HG02763 (cell line): Measurements from ENCODE around the gene IL16.
"Not testable (repeated sequence)": the region's sequence is repeated elsewhere in the genome, so short reads cannot be mapped to it uniquely, and the experiment has no call there.

Experiments used
- ATAC-seq: cut with Tn5 transposase; IDR thresholded peaks from one replicate; pipeline ENCODE4 v1.9.1; 2021; ENCODE audit warnings: mild to moderate bottlenecking, moderate library complexity; ENCODE audit not compliant: unreplicated experiment

IL16 gene

DNA sequence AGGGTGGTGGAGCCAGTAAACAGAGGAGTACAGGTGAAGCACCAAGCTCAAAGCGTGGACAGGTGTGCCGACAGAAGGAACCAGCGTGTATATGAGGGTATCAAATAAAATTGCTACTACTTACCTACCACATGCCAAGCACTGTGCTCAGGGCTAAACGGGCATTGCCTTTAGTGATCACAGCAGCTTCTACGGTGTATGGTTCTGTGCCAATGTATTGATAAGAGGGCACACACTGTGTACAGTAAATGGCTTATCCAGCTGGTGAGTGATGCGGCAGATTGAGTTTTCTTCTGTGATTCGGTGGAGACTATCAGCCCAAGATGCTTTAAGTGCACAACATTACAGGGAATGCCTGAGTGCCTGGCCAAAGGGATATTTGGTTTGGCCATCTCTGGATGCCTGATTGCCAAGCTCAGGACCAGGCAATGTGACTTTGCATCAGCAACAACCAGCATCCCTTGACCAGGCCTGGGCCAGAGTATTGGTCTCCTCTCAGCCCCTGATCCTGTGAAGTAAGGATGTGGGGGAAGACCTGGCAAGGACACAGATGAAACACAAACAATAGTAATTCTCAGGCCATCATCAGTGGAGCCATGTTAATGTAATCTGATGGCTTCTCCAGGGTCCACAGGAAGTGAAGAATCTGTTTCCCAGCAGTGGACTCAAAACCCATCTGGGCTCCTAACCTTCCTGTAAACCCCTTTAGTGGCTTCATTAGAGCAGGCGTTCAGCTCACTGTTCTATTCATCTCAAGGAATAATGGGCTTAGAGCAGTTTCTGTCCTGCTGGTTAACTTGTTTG lies 113.2 kb downstream of the IL16 start:
- ATAC-seq: no peak

DNA sequence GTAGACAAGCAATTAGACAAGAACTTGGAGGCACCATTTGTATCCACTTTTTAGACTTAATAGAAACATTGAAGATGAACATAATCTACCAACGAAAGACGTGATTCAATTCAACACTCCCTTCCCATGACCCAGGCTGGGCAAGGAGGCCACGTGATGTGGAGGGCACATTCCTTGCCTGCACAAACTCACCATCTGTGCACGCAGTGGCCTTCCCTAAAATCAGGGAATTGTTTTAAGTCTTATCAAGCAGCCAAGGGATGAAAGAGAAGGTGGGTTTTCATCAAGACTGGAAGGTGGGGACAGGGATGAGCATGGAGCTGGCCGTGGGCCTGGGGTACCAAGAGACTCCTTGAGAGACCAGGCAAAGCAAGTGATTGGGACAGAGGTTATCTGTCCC lies 113.8 kb downstream of the IL16 start:
- no peak for ATAC-seq

DNA sequence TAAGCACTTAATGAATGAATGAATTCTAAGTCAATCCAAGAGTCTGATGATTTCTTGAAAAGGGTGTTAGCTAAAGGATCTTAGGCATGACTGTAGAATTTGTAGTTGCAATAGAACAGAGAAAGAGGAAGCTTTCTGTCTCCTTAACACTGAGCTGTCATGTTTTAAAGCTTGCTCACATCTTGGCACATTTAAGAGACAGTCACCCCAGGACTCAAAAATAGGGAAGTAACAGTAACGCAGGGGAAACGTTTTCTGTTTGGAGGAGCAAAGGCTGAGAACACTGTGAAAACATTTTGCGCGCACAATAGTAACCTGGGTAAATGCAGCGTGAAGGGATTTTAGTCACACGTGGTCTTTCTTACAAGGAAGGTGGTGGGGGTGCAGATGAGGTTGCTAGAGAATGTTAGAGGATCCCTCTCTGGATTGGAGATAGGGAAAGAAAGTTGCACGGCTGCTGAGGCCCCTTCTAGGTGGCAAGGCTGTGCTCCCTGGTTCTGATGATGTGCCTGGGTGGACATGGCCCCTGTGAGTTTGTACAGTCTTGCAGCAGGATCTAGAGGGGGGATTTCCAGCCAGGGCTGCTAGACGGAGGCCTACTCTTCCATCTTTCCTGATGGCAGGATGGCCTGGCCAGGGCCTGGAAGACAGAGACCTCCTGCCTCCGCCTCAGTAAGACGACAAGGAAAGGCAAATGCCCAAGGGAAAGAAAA lies 115.2 kb downstream of the IL16 start:
- ATAC-seq: no peak

DNA sequence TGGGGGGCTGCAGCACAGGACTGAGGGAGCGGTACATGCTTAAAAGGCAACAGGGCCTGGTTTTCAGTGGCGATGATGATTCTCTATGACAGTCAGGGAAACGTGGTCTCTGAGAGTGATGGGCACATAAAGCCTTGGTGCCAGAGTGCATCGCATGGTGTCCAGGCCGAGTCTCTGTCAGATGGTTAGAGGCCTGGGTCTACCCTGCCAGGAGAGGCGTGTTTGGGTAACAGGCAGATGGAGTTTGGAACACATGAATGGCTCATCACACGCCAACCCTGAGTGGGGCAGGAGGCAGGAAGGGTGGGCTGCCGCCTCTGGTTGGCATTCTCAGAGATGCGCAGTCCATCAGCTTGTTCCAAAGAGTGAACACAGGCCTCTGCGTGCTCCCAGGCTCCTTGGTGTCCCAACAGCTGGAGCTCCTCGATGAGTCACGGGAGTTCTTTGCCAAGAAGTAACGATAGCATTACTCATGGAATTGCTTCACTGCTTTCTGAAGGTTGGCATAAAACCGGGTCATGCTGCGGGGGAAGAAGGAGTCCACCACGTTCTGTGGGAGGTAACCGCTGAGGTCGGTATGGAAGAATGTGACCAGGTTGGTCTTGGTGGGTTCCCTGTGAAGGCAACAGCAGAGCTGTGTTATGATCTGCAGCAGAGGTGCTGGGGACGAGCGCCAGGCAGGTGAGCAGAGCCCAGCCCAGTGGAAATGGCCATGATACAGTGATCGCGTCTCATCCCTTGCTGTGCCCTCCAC lies 116.3 kb downstream of the IL16 start:
- ATAC-seq: no peak

DNA sequence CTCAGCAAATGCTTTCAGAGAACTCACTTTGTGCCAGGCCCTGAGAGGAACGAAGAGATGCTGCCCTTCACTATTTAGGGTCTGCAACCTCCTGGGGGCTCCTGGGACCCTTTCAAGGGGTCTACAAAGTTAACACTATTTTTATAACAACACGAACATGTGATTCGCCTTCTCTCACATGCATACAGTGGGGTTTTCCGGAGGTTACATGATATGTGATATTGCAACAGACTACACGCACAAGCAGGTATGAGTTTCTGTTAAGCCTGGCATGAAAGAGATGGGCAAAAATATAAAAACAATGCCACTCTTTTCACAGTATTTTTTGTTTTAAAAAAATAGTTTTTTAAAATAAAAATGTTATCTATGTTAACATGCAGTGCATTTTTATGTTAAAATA lies 117.0 kb downstream of the IL16 start:
- no peak for ATAC-seq

DNA sequence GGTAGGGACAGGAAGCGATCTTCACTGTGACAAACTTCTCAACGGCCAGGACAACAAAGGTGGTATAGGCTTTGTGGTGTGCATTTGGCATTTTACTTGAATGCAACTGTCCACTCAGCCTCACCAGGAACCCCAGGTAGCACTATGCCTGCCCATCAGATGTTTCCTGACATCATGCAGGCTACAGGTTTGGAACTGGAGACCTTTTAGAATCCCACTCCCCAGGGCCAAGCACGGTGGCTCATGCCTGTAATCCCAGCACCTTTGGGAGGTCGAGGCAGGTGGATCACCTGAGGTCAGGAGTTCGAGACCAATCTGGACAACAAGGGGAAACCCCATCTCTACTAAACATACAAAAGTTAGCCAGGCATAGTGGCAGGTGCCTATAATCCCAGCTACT lies 117.7 kb downstream of the IL16 start:
- ATAC-seq: no peak

DNA sequence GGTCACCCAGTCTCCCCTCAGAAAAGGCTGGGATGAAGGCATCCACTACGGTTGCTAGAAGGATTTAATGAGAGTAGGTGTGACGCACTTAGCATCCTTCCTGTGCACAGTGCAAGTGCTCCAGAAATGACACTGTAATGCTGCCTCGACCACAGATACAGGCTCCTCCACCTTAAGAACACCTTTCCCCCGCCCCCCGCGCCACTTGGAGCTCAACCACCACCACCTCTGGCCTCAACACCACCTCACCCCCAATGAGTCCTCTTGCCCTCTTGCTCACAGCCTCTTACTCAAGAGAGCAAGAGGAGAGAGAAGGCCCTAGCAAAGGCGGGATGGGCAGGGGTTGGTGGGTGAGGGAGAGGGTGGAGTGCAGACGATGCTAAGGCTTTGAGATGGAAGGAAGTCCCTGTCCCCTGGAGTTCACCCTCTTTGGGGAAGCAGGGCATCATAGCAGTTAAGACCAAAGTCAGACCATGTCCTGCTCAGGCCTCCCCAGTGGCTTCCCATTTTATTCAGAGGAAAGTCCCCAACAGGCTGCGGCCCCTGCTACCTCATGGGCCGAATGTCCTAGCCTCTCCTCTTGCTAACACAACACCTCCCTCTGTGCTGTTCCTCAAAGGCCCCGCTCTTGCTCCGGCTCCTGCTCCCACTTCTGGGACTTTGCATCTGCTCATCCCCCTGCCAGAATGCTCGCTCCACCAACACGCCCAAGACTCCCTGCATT lies 118.9 kb downstream of the IL16 start:
- no peak for ATAC-seq

DNA sequence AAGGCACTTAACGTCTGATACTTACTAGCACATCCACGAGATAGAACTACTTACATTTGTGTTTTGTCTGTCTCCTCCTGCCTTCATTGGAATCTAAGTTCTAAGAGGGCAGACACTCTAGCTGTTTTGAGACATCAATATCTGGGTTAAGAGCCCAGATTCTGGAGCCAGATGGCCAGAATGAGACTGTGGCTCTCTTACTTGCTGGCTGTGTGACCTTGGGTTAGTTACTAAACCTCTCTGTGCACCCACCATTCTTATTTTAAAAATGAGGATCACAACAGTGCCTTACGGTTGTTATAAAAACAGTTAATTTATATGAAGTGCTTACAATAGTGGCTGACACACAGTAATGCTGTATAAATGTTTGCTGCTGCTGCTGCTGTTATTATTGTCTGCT lies 119.6 kb downstream of the IL16 start:
- ATAC-seq: no peak

DNA sequence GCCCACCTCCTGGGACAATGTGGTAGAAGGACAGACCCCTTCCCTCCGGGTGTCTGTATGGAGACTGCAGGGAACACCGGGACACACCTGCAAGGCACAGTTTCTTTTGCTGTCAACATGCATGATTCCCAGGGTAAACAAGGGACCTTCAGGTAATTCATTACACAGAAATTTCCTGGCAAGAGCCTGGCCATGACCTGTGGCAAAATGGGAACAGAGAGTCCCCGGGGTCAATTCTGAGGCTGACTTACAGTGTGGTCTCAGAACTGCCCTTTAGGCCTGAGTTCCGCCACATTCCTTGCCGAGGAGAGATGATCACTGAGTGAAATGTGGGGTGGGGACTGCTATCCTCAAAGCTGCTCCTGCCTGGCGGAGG lies 121.0 kb downstream of the IL16 start:
- no peak for ATAC-seq

DNA sequence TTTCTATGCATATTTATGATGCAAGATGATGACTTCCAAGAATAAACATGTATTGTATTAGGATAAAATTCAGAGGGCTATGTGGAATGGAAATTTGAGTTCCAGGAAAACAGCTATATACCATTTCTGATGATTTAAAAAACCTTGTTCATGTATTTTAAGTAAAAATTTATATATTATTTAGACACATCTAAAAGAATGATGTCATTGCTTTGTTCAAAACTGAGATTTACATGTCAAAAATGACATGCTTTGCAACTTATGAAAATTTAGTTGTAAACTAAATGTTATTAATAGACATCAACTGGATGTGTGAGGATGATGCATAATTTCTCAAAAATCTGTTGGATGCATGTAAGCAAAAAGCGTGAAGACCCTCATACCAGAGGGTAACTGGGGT lies 125.0 kb downstream of the IL16 start:
- ATAC-seq: no peak

DNA sequence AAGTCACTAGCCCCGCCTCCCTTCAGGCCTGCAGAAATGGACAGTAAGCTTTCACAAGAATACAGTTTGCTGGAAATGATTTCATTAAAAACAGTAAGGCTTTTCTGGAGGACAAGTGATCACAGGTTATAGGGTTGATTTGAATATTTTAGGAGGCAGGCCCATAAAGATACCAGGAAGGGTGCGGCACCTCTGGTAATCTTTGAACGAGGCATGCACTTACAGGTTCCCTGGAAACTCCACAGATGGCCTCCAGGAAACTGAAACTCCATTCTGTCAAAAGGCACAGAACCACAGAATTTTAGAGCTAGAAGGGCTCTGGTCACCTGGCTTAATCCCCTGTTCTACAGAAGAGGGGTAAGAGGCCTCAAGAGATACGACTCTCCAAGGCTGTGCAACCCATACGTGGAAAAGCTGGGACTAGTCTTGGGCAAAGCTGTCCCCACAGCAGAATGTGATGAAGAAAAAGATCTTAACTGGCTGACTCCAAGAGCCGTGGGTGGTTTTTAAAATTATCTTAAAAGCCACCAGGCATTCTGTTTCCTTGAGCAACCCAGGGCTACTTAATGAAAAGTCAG lies 126.1 kb downstream of the IL16 start:
- no peak for ATAC-seq

DNA sequence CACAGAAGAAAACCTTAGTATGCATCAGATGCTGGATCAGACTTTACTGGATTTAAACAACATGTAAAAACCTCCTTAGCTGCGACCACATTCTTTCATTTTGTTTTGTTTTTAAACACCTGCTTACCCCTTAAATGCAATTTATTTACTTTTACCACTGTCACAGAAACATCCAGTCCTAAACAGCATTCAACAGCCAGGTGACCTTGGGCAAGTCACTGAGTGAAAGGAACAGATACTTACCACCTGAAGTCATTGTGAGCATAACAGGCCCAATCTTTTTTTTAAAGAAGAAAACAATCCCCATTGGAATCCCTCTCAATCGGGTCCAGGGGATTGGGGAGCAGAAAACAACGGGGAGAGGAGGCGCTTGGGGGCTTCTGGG lies 126.9 kb downstream of the IL16 start:
- ATAC-seq: no peak

DNA sequence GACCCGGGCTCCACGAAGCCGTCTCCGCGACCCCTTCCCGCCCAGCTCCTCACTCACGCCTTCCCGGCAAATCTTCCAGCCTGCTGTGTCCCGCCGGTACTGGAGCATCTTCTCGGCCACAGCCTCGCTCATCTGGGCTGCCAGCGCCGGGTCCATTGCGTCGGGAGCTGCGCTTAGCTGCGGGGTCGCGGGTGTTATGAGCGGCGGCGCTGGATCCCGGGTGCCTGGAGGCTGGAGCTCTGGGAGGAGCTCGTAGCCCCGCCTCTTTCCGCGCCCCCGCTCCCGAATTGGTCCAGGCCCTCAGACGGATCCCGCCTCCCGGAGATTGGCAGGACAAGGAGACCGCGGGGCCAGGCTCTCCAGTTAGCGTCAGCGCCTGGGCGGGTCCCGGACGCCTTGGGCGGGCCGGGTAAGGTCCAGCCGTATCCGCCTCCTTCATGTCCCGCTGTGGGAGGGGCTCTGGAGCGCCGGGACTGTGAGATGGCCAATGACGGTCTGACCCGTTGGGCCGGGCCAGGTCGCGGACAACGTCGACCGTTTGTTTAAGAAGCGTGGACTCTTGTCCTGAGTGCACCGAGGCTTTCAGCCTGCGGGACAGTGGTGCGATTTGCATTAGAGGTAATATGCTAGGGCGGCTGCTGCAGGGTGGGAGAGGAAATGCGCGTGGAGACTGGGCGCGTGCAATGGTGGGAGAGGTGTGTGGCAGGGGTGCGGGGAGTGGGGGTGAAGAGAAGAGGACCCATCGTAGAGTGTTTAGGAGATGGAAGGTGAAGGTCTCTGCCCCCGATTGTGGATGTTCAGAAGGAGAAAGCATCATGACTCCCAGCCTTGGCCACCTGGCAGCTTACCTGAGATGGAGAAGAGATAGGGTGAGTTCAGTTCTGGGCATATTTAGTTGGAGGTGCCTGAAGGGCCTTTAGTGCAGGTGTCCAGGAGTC lies 127.5 kb downstream of the IL16 start, which contains the start of gene STARD5:
Gene STARD5, minus strand, starts transcription at position 198 of the 938 bp plus-strand sequence. Its CDS starts 42 bp downstream, at position 156.
- ATAC-seq: peak; percentile 99

DNA sequence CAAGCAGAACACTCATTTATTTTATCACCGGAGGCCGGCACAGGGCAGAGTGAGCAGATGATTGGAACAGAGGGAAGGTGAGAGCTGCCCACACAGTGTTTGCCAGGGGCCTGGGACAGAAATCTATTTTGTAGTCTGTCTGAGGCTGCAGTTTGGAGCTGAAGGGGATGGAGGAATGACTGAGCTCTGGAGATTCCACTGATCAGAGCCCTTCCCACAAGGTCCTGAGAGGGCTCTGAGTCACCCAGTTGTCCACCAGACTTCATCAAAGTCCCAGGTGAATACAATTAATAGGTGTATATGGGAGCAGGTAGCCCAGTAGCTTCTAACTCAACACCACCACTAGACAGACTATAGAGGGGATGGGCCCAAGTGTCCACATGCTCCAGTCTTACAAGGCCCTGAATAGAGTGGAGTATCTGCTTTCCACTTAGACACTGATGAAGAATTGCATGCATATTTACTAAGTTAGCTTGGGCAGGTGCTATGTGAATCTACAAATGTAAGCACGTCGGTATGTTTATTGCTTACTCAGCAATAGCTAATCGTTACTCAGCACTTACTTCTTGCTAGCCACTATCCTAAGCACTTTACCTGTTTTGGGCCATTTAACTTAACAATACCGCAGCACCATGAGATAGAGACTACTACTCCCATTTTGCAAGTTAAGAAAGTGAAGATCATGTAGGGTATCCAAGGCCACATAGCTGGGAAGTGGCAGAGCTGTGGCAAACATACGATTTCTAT lies 130.0 kb downstream of the IL16 start:
- no peak for ATAC-seq

DNA sequence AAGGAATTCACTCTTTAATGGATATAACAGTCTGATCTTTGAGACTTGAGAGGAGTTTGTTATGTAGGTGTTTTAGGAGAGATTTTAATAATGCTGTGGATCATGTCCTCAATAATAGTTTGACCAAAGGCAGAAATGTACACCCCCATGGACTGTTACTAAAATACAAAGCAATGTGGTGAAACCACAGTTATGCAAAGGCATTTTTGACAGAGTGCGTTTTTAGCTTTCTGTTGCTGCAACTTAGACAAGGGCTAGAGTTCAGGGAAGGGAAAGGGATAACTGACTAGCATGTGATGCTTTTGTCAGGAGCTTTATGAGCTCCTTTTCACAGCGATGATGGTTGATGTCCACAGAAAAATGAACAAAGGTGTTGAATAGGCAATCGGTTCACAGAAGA lies 130.8 kb downstream of the IL16 start:
- ATAC-seq: no peak

DNA sequence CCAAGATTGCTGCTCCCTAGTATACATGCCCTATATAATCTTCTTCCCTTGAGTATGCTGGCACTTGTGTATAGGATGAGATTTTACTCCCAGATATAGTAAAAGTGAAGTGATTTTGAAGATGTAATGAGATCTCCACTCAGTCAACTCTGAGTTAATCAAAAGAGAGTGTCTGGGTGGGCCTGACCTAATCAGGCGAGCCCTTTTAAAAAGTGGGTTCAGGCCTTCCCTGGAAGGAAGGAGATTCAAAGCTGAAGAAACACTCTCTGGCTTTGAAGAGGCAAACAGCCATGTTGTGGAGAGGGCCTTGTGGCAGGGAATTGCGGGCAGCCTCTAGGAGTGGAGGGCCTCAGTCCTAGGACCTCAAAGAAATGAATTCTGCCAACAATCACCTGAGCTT lies 132.8 kb downstream of the IL16 start:
- no peak for ATAC-seq

DNA sequence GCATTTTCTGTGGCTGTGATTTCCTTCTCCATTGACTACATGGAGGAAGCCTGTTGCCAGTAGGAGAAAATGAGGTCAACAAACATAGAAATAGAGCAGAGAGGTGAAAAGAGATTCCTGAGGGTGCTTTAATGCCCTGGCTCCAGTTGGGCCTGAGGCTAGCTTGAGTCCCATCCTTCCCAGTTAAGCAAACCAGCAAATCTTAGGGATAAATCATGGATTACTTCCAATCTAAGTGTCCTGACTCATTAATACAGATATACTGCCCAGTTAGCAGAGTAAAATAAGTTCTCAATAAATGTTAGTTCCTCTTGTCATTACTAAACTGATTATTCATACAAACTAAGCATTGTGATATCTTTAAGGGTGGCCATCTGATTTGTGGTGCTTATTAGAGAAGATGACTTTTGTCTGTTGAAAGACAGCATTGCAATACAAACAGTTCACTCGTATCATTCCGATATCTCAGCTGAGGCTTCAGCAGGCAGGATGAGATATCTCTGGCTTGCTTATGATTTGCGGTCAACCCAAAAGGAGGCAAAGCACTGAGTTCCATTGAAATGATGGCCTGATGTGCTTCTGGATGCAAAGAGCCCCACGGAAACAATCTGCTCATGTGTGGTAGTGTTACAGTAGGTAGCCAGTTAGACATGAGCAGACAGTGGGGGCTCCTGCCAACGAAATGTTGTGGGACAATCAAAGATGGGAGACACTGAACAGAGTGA lies 133.8 kb downstream of the IL16 start:
- no peak for ATAC-seq

DNA sequence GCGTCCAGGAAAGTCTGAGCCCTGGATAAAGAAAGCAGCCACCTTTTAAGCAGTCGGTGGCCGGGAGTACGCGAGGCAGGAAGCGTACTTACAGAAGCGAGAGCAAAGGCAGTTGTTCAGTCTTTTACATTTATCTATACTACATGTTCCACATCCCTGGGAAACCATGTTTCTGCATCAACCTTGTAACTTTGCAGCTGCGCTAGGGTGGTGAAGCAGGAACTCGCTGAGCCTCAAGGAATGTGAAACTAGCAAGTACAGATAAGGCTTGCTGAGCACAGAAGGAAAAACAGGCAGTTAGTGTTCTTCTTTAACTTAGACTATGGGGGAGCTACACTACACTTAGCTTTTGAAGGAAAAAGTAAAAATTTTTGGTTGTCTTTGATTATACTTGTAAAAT lies 134.5 kb downstream of the IL16 start:
- ATAC-seq: not testable (repeated sequence)
